ENCODE measurements around the gene PCSK2. TPM values are rescaled to one million over a fixed set of nuclear protein-coding genes. Genes with fewer than 3 reads are reported as not detected.

The PCSK2 gene
- total RNA-seq, 1 donor from 2014 or later = 0.74 TPM

DNA sequence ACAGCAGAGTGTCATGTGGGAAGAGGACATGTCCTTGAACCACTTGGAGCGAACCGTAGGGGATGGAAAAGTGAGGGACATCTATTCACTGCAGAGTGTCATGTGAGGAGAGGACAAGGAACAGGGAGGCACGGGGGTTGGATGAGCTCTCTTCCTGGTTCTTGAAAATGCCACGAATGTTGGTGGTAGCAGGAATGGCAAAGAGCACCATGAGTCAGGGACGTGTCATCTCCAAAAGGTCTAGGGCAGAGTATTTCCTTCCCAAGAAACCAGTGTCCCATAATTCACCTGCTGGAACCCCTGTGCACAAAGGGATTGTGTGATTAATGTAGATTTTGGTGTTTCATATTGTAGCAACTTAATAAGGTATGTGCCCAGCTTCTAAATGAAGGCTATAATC, 167.6 kb downstream of the PCSK2 start:
- TF ChIP-seq, protein P1, sequence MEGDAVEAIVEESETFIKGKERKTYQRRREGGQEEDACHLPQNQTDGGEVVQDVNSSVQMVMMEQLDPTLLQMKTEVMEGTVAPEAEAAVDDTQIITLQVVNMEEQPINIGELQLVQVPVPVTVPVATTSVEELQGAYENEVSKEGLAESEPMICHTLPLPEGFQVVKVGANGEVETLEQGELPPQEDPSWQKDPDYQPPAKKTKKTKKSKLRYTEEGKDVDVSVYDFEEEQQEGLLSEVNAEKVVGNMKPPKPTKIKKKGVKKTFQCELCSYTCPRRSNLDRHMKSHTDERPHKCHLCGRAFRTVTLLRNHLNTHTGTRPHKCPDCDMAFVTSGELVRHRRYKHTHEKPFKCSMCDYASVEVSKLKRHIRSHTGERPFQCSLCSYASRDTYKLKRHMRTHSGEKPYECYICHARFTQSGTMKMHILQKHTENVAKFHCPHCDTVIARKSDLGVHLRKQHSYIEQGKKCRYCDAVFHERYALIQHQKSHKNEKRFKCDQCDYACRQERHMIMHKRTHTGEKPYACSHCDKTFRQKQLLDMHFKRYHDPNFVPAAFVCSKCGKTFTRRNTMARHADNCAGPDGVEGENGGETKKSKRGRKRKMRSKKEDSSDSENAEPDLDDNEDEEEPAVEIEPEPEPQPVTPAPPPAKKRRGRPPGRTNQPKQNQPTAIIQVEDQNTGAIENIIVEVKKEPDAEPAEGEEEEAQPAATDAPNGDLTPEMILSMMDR (IDR thresholded peaks at IDR 0.05; ENCODE audit: borderline replicate concordance) = no peak
- Histone ChIP-seq H3K27me3 (ENCODE audit: low read depth) (peaks cover 6% of the 10 kb centered on the region), H3K9me3 (replicated peaks) (no peaks in the 10 kb centered on the region), H3K36me3 (no peaks in the 10 kb centered on the region), H3K4me3 (no peak overlapping the region), H3K4me1 (no peaks in the 10 kb centered on the region), H3K27ac (replicated peaks) (no peak overlapping the region)
- intact Hi-C loops (cut with micrococcal nuclease) = no loop called here
- no peak for DNase-seq

- TF ChIP-seq, protein P1 (IDR thresholded peaks at IDR 0.05; ENCODE audit: borderline replicate concordance) = no peak
- intact Hi-C loops (cut with micrococcal nuclease) = no loop called here
- no peaks in the 10 kb centered on the region for H3K4me1 ChIP-seq
- no peaks in the 10 kb centered on the region for H3K36me3 ChIP-seq
- H3K4me3 ChIP-seq = no peak overlapping the region
- peaks cover 6% of the 10 kb centered on the region for H3K27me3 ChIP-seq (ENCODE audit: low read depth)
- H3K9me3 ChIP-seq (replicated peaks) = no peaks in the 10 kb centered on the region
- H3K27ac ChIP-seq (replicated peaks) = no peak overlapping the region
- no peak for DNase-seq
Measured at GRCh38 chr20:17395729-17396128, 168.9 kb downstream of the PCSK2 start.

GRCh38 chr20:17399303-17399985, 172.6 kb downstream of the PCSK2 start:
- intact Hi-C loops (cut with micrococcal nuclease) = no loop called here
- Histone ChIP-seq H3K36me3 (no peaks in the 10 kb centered on the region), H3K27me3 (ENCODE audit: low read depth) (peaks cover 16% of the 10 kb centered on the region), H3K27ac (replicated peaks) (no peak overlapping the region), H3K4me1 (no peaks in the 10 kb centered on the region), H3K9me3 (replicated peaks) (no peaks in the 10 kb centered on the region), H3K4me3 (no peak overlapping the region)
- TF ChIP-seq, protein P1 (IDR thresholded peaks at IDR 0.05; ENCODE audit: borderline replicate concordance) = no peak
- no peak for DNase-seq

GRCh38 chr20:17403461-17403860, 176.6 kb downstream of the PCSK2 start:
- no peak overlapping the region for H3K27ac ChIP-seq (replicated peaks)
- no peaks in the 10 kb centered on the region for H3K36me3 ChIP-seq
- no peaks in the 10 kb centered on the region for H3K4me1 ChIP-seq
- intact Hi-C loops (cut with micrococcal nuclease) = no loop called here
- TF ChIP-seq, protein P1 (IDR thresholded peaks at IDR 0.05; ENCODE audit: borderline replicate concordance) = no peak
- H3K9me3 ChIP-seq (replicated peaks) = no peaks in the 10 kb centered on the region
- no peak for DNase-seq
- no peak overlapping the region for H3K4me3 ChIP-seq
- H3K27me3 ChIP-seq (ENCODE audit: low read depth) = peaks cover 22% of the 10 kb centered on the region

DNA sequence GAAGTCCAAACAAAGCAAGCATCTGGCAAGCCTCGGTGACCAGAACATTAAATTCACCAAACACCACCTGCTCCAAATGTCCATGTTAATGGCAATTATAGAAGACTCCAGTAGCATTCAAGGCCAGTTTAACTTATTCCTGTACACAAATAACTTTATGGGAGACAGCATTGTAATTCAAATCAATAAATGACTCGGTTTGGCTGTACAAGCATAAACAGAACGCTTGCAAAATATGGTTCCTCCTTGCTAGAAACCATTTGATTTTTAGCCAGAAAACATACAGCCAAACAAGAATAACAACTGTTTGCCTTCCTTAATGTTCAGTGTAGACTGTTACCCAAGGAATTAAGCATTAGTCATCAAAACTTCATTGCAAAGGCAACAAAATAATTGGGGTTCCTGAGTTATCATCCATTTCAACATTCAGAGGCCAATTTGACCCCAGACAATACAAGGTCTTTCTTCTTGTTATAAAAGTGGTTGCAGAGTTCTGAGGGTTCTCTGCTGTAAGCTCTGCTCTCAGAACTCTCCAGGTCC, 179.3 kb downstream of the PCSK2 start:
- Histone ChIP-seq H3K36me3 (no peaks in the 10 kb centered on the region), H3K4me3 (no peak overlapping the region), H3K27ac (replicated peaks) (no peak overlapping the region), H3K4me1 (no peaks in the 10 kb centered on the region), H3K27me3 (ENCODE audit: low read depth) (peaks cover 38% of the 10 kb centered on the region), H3K9me3 (replicated peaks) (no peaks in the 10 kb centered on the region)
- DNase-seq = no peak
- TF ChIP-seq, protein P1 (IDR thresholded peaks at IDR 0.05; ENCODE audit: borderline replicate concordance) = no peak
- intact Hi-C loops (cut with micrococcal nuclease) = no loop called here
